HG03039 (cell line): Measurements from ENCODE around the gene TSPAN5.

ENCODE experiments used
- ATAC-seq: cut with Tn5 transposase; IDR thresholded peaks from one replicate; pipeline ENCODE4 v1.9.1; 2021; ENCODE audit warnings: mild to moderate bottlenecking, moderate library complexity; ENCODE audit not compliant: unreplicated experiment

Gene TSPAN5

GRCh38 chr4:98646422-98646821 is 12.0 kb downstream of the TSPAN5 start:
- ATAC-seq, result no peak

GRCh38 chr4:98645527-98645926 is 12.9 kb downstream of the TSPAN5 start:
- ATAC-seq, result no peak

- ATAC-seq, result no peak
These were observed 14.7 kb downstream of the TSPAN5 start for GRCh38 chr4:98643755-98644154.

- no peak for ATAC-seq
These were observed 15.4 kb downstream of the TSPAN5 start for GRCh38 chr4:98642991-98643426.

GRCh38 chr4:98641906-98642668 is 16.3 kb downstream of the TSPAN5 start:
- ATAC-seq, result no peak

- ATAC-seq, result no peak
These were observed 17.0 kb downstream of the TSPAN5 start for GRCh38 chr4:98641376-98641775.

- peak; percentile 54 for ATAC-seq
These were observed 18.9 kb downstream of the TSPAN5 start for GRCh38 chr4:98639523-98639922.

- ATAC-seq, result no peak
These were observed 19.3 kb downstream of the TSPAN5 start for GRCh38 chr4:98639108-98639507.

- no peak for ATAC-seq
These were observed 19.8 kb downstream of the TSPAN5 start for GRCh38 chr4:98638661-98639060.

- no peak for ATAC-seq
These were observed 24.4 kb downstream of the TSPAN5 start for GRCh38 chr4:98634061-98634460.

GRCh38 chr4:98633159-98633558 is 25.3 kb downstream of the TSPAN5 start:
- ATAC-seq, result no peak

GRCh38 chr4:98632258-98632657 is 26.2 kb downstream of the TSPAN5 start:
- no peak for ATAC-seq

- ATAC-seq, result no peak
These were observed 26.9 kb downstream of the TSPAN5 start for GRCh38 chr4:98631506-98631905.

GRCh38 chr4:98630737-98631454 is 27.5 kb downstream of the TSPAN5 start:
- no peak for ATAC-seq

GRCh38 chr4:98627531-98628257 is 30.7 kb downstream of the TSPAN5 start:
- no peak for ATAC-seq

GRCh38 chr4:98626350-98626749 is 32.1 kb downstream of the TSPAN5 start:
- ATAC-seq, result no peak

- no peak for ATAC-seq
These were observed 32.5 kb downstream of the TSPAN5 start for GRCh38 chr4:98625920-98626319.

GRCh38 chr4:98625399-98625798 is 33.0 kb downstream of the TSPAN5 start:
- ATAC-seq, result no peak

GRCh38 chr4:98624642-98625041 is 33.8 kb downstream of the TSPAN5 start:
- no peak for ATAC-seq

- no peak for ATAC-seq
These were observed 34.3 kb downstream of the TSPAN5 start for GRCh38 chr4:98624144-98624543.

GRCh38 chr4:98623126-98623802 is 35.1 kb downstream of the TSPAN5 start:
- no peak for ATAC-seq
